Gastrocnemius medialis (tissue), 4 donors: ENCODE results near the gene CRTAC1. TPM values are rescaled to one million over a fixed set of nuclear protein-coding genes. Genes with fewer than 3 reads are reported as not detected.

ENCODE experiments used
- ATAC-seq, 2 donors: fragments of 150-250 bp; one replicate each; pipeline ENCODE4 v1.9.1; 2016
- DNase-seq, 2 donors: peaks; one replicate each; pipeline ENCODE4 v3.0.0-alpha.2; 2019
- H3K27ac ChIP-seq, 4 donors: fragments of 200-600 bp; sonication (generic); 1 replicate in 1 of 4; 2 replicates in 3 of 4; pipeline ENCODE4 v1.5.1; 2016 to 2018; ENCODE audit warnings: mild to moderate bottlenecking in 2 of 4, moderate library complexity in 1 of 4
- H3K27me3 ChIP-seq, 3 donors: fragments of 200-600 bp; sonication (generic) in 2 of 3; 1 replicate in 1 of 3; 2 replicates in 2 of 3; pipeline versions ENCODE4 v1.5.1 to v1.6.0; 2016 to 2019; ENCODE audit warnings: mild to moderate bottlenecking in 1 of 3, moderate library complexity in 1 of 3
- H3K36me3 ChIP-seq, 2 donors: fragments of 200-600 bp; sonication (generic) in 1 of 2; one replicate each; pipeline ENCODE4 v1.5.1; 2017 to 2018
- H3K4me1 ChIP-seq, 2 donors: fragments of 200-600 bp; sonication (generic) in 1 of 2; one replicate each; pipeline ENCODE4 v1.5.1; 2016 to 2017; ENCODE audit warnings: mild to moderate bottlenecking in 2 of 2
- H3K4me3 ChIP-seq, 4 donors: fragments of 200-600 bp; sonication (generic) in 3 of 4; 1 replicate in 1 of 4; 2 replicates in 3 of 4; pipeline ENCODE4 v1.5.1; 2016 to 2019; ENCODE audit warnings: mild to moderate bottlenecking in 2 of 4
- H3K9me3 ChIP-seq, 3 donors: fragments of 200-600 bp; sonication (generic) in 2 of 3; 1 replicate in 1 of 3; 2 replicates in 2 of 3; pipeline ENCODE4 v1.5.1; 2016 to 2019
- POLR2A ChIP-seq, 2 donors: fragments of 450-650 bp; IDR thresholded peaks; one replicate each; pipeline ENCODE4 v1.6.1; 2017; ENCODE audit warnings: antibody characterized with exemption in 2 of 2, mild to moderate bottlenecking in 2 of 2, moderate library complexity in 2 of 2
- in situ Hi-C, 4 donors: fragments of 200-750 bp; cut with MboI; loops; one replicate each; pipeline versions ENCODE4 v1.15.0 to v1.8.0; 2017; ENCODE audit warnings: low sequenced_read_pairs in 4 of 4
- intact Hi-C: fragments of 100-400 bp; cut with DNase I; formaldehyde crosslinking; loops from one replicate; pipeline ENCODE4 v1.15.1; 2023; ENCODE audit warnings: low total_unique reads
- total RNA-seq, 4 donors: library from RNA; depleted of rRNA; stranded (reverse); fragments of >200 nt; gene quantifications; one replicate each; pipeline versions ENCODE4 v1.1.0 to v1.2.3, GENCODE V29; 2016
- TF ChIP-seq, protein P1 (sequence below), 5 experiments: fragments of 450-650 bp in 3 of 5; fragments of 200-600 bp in 2 of 5; sonication (generic) in 2 of 5; IDR thresholded peaks in 4 of 5; conservative IDR thresholded peaks in 1 of 5; 1 replicate in 4 of 5; 2 replicates in 1 of 5; pipeline ENCODE4 v1.5.1; 2016 to 2019; ENCODE audit warnings: antibody characterized with exemption in 5 of 5, mild to moderate bottlenecking in 3 of 5, moderate library complexity in 3 of 5

The CRTAC1 gene
- total RNA-seq, 4 donors from 2014 or later: 0.16 to 3.9 (median 0.56) TPM; not detected in 1

DNA sequence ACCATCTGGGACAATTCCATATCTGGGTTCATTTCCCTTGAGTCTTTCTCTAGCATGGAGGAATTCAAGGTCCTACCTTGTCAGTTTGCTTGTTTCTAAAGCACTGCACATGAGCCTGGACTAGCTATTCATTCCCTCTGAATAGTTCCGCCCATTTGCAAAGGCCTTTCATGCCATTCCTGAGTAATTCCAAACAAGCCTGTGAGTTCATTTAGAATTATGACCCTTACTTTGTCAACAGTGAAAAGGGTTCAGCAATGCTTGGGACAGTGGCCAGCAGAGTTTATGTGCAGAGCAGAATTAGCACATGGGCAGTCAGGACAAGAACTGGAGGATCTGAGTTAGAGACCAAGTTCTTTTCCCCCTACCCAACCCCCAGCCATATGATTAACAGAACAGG is 27.9 kb upstream of the CRTAC1 start:
- H3K27me3 ChIP-seq: peaks cover 8 to 12% (median 9%) of the 10 kb centered on the region in 3 donors
- in situ Hi-C loops: no loop called here

DNA sequence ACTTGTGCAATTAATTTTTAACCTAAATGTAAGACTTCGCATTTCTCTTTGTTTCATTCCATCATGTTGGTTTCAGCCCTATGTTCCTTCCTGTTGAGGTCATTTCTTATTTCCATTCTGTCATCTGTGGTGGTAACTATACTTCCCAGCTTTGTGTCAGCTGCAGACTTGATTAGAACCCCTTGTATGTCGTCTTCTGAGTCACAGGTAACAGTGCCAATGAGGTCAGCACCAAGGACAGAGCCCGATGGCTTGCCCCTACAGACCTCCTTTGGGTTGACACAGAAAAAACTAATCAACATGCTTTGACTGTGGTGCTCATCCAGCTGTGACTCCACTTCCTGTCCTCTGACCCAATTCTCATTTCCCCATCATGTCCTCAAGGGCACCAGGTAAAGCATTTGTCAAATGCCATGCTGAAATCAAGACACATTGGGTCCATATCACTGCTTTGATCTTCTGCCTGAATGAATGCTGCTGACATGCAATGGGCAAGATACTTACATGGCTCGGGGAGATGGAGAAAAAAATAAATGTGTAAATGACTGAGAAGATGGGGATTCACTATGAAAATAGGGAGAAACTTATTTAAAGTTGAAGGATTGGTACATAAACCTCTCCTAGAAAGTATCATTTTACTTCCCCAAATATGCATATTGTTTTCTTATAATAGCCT is 25.6 kb upstream of the CRTAC1 start:
- in situ Hi-C loops (no loop called here), intact Hi-C loops (no loop called here)
- Histone ChIP-seq H3K4me3 (no peak overlapping the region), H3K9me3 (no peaks in the 10 kb centered on the region), H3K36me3 (no peaks in the 10 kb centered on the region), H3K4me1 (no peaks in the 10 kb centered on the region), H3K27me3 (peaks cover 0 to 9% (median 7%) of the 10 kb centered on the region in 3 donors), H3K27ac (no peak overlapping the region)
- ATAC-seq (no peak), DNase-seq (no peak)
- TF ChIP-seq, protein P1, sequence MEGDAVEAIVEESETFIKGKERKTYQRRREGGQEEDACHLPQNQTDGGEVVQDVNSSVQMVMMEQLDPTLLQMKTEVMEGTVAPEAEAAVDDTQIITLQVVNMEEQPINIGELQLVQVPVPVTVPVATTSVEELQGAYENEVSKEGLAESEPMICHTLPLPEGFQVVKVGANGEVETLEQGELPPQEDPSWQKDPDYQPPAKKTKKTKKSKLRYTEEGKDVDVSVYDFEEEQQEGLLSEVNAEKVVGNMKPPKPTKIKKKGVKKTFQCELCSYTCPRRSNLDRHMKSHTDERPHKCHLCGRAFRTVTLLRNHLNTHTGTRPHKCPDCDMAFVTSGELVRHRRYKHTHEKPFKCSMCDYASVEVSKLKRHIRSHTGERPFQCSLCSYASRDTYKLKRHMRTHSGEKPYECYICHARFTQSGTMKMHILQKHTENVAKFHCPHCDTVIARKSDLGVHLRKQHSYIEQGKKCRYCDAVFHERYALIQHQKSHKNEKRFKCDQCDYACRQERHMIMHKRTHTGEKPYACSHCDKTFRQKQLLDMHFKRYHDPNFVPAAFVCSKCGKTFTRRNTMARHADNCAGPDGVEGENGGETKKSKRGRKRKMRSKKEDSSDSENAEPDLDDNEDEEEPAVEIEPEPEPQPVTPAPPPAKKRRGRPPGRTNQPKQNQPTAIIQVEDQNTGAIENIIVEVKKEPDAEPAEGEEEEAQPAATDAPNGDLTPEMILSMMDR (IDR thresholded peaks at IDR 0.05 in 4 of 5, conservative IDR thresholded peaks at IDR 0.05 in 1 of 5): no peak
- TF ChIP-seq POLR2A (IDR thresholded peaks at IDR 0.05): no peak

More for the DNA sequence above, 27.9 kb upstream of the CRTAC1 start:
- TF ChIP-seq, protein P1 (IDR thresholded peaks at IDR 0.05 in 4 of 5, conservative IDR thresholded peaks at IDR 0.05 in 1 of 5): no peak
- no peak for TF ChIP-seq POLR2A (IDR thresholded peaks at IDR 0.05)
- no peaks in the 10 kb centered on the region for H3K9me3 ChIP-seq
- intact Hi-C loops: no loop called here
- ATAC-seq (no peak), DNase-seq (no peak)
- H3K4me3 ChIP-seq: no peak overlapping the region
- no peaks in the 10 kb centered on the region for H3K4me1 ChIP-seq
- no peak overlapping the region for H3K27ac ChIP-seq
- H3K36me3 ChIP-seq: no peaks in the 10 kb centered on the region

DNA sequence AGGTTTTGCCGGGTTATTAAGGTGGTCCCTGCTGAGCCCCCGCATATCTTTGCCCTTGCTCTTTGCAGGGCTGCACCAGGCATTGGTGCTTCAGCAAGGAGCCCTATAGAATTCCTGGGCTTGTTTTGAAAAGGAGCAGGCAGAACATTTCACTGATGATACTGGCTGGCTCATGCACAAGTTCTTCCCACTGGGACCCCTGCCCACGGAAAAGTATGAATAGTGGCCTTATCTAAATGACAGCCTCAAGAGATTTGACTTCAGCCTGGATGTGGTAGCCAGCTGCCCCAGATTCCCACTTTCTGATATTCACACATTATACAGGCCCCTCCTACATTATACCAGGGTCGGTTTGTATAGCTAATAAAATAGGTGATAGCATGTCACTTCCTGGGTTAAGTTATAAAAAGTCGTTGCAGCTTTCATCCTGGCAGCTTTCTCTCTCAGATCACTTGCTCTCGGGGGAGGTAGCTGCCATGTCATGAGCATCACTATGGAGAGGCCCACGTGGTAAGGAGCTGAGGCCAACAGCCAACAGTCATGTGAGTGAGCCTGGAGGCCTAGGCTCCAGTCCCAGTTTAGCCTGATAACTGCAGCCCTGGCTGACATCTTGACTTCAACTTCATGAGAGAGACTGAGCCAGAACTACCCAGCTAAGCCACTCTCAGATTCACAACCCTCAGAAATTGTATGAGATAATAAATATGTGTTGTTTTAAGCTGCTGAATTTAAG is 16.8 kb upstream of the CRTAC1 start:
- Histone ChIP-seq H3K27ac (no peak overlapping the region), H3K4me1 (no peaks in the 10 kb centered on the region), H3K4me3 (no peak overlapping the region), H3K36me3 (no peaks in the 10 kb centered on the region), H3K27me3 (peaks cover 0 to 9% (median 0%) of the 10 kb centered on the region in 3 donors), H3K9me3 (no peaks in the 10 kb centered on the region)
- TF ChIP-seq, protein P1 (IDR thresholded peaks at IDR 0.05 in 4 of 5, conservative IDR thresholded peaks at IDR 0.05 in 1 of 5): no peak
- no peak for TF ChIP-seq POLR2A (IDR thresholded peaks at IDR 0.05)
- in situ Hi-C loops: loop anchor here in 3 of 4 donors (5.0 to 25.0 kb wide), 4 partner anchors 130 to 285 kb away; partner anchors contain the start of gene SFRP5 (in 1 of the 3)
- DNase-seq (no peak), ATAC-seq (peak in 1 of 2 donors; percentile 39)
- intact Hi-C loops: loop anchor here (10.0 kb wide), 1 partner anchor 252 kb away; no protein-coding TSS in a partner anchor

DNA sequence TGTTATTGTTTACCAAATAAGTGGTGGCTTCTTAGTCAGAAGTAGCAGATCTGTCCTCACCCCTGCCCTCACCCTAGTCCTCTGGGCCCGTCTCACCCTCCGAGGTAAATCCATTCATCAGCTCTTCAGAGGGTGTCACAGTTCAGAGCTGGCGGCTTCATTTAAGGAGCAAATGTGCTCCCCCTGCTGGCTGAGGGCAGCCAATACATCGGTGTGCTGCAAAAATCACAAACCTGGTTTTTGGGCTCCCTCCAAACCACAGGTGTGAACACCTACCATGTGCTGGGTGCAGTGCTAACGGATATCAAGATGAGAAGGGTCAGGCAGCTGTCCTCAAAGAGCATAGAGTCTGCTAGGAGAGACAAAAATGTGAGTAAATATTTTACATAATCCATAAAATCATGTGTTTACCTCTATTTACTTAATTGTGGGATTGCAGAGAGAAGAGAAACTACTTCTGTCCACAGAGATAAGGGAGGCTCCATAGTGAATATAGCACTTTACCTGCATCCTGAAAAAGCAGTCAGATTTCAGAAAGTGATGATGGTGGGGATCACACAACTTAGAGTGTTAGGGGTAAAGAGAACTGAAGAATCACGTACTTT is 15.5 kb upstream of the CRTAC1 start:
- H3K4me3 ChIP-seq: no peak overlapping the region
- ATAC-seq (peak; percentile 57 to 74), DNase-seq (peak in 1 of 2 donors; percentile 34)
- in situ Hi-C loops (loop anchor here in 3 of 4 donors (5.0 to 25.0 kb wide), 4 partner anchors 129 to 284 kb away; partner anchors contain the start of gene SFRP5 (in 1 of the 3)), intact Hi-C loops (loop anchor here (1.0 to 10.0 kb wide), 2 partner anchors 132 to 251 kb away; no protein-coding TSS in a partner anchor)
- no peaks in the 10 kb centered on the region for H3K4me1 ChIP-seq
- H3K27me3 ChIP-seq: peaks cover 0 to 13% (median 0%) of the 10 kb centered on the region in 3 donors
- H3K36me3 ChIP-seq: no peaks in the 10 kb centered on the region
- no peaks in the 10 kb centered on the region for H3K9me3 ChIP-seq
- no peak overlapping the region for H3K27ac ChIP-seq
- TF ChIP-seq POLR2A (IDR thresholded peaks at IDR 0.05): no peak
- TF ChIP-seq, protein P1 (IDR thresholded peaks at IDR 0.05 in 4 of 5, conservative IDR thresholded peaks at IDR 0.05 in 1 of 5): peak; percentile 48 to 87 (median 72)
